ENCODE measurements around the gene PTPRN2. TPM values are rescaled to one million over a fixed set of nuclear protein-coding genes. Genes with fewer than 3 reads are reported as not detected.

PTPRN2 gene
- total RNA-seq, 2 experiments from 2014 or later: 0.70 TPM; not detected in 1

DNA sequence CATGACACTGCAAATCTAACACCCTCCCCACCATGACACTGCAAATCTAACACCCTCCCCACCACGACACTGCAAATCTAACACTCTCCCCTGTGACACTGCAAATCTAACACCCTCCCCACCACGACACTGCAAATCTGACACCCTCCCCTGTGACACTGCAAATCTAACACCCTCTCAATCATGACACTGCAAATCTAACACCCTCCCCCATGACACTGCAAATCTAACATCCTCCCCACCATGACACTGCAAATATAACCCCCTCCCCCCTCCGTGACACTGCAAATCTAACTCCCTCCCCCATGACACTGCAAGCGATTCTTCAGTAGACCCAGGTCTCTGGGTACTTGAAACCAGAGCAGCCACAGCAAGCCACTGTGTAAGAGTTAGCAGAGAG lies 646.4 kb downstream of the PTPRN2 start:
- no peak for TF ChIP-seq EZH2phosphoT487 (IDR thresholded peaks at IDR 0.05; ENCODE audit: borderline replicate concordance, low read depth, low read length)
- no peak for TF ChIP-seq CTCF (conservative IDR thresholded peaks at IDR 0.05; ENCODE audit: low read length)
- H3K79me2 ChIP-seq (ENCODE audit: insufficient read depth, low read depth, low read length): no peaks in the 10 kb centered on the region
- no peak overlapping the region for H3K4me3 ChIP-seq (ENCODE audit: low read depth, low read length, poor library complexity, severe bottlenecking)
- intact Hi-C loops (cut with micrococcal nuclease; ENCODE audit: unreplicated experiment): no loop called here
- DNase-seq (ENCODE audit: low spot score): no peak
- no peak overlapping the region for H2AFZ ChIP-seq (ENCODE audit: low read length)
- no peaks in the 10 kb centered on the region for H3K9me3 ChIP-seq (ENCODE audit: low read length)
- H3K4me2 ChIP-seq (ENCODE audit: low read length): no peak overlapping the region
- no peaks in the 10 kb centered on the region for H4K20me1 ChIP-seq (ENCODE audit: insufficient read depth, low read length)
- no peaks in the 10 kb centered on the region for H3K4me1 ChIP-seq (ENCODE audit: insufficient read depth, low read length, poor library complexity, severe bottlenecking)
- H3K27ac ChIP-seq (ENCODE audit: low read depth, low read length, poor library complexity, severe bottlenecking): no peak overlapping the region
- POLR2A ChIA-PET: no interaction called here
- H3K9me2 ChIP-seq (ENCODE audit: insufficient read depth, low read length): no peaks in the 10 kb centered on the region
- CTCF ChIA-PET (ENCODE audit: unreplicated experiment): no interaction called here
- H3K36me3 ChIP-seq (ENCODE audit: insufficient read depth, low read length): no peaks in the 10 kb centered on the region
- BruUV-seq (replicated peaks): no TSS peak

- CTCF ChIA-PET (ENCODE audit: unreplicated experiment): no interaction called here
- Histone ChIP-seq H3K79me2 (ENCODE audit: insufficient read depth, low read depth, low read length) (no peaks in the 10 kb centered on the region), H3K27ac (ENCODE audit: low read depth, low read length, poor library complexity, severe bottlenecking) (no peak overlapping the region), H3K9me2 (ENCODE audit: insufficient read depth, low read length) (no peaks in the 10 kb centered on the region), H3K4me2 (ENCODE audit: low read length) (no peak overlapping the region), H3K4me3 (ENCODE audit: low read depth, low read length, poor library complexity, severe bottlenecking) (no peak overlapping the region), H3K36me3 (ENCODE audit: insufficient read depth, low read length) (no peaks in the 10 kb centered on the region), H3K9me3 (ENCODE audit: low read length) (no peaks in the 10 kb centered on the region), H4K20me1 (ENCODE audit: insufficient read depth, low read length) (no peaks in the 10 kb centered on the region), H2AFZ (ENCODE audit: low read length) (no peak overlapping the region), H3K4me1 (ENCODE audit: insufficient read depth, low read length, poor library complexity, severe bottlenecking) (no peaks in the 10 kb centered on the region)
- POLR2A ChIA-PET: no interaction called here
- DNase-seq (ENCODE audit: low spot score): no peak
- BruUV-seq (replicated peaks): no TSS peak
- intact Hi-C loops (cut with micrococcal nuclease; ENCODE audit: unreplicated experiment): no loop called here
- TF ChIP-seq CTCF (conservative IDR thresholded peaks at IDR 0.05; ENCODE audit: low read length) (no peak), EZH2phosphoT487 (IDR thresholded peaks at IDR 0.05; ENCODE audit: borderline replicate concordance, low read depth, low read length) (no peak)
These were observed 647.1 kb downstream of the PTPRN2 start for GRCh38 chr7:157940497-157940896.

DNA sequence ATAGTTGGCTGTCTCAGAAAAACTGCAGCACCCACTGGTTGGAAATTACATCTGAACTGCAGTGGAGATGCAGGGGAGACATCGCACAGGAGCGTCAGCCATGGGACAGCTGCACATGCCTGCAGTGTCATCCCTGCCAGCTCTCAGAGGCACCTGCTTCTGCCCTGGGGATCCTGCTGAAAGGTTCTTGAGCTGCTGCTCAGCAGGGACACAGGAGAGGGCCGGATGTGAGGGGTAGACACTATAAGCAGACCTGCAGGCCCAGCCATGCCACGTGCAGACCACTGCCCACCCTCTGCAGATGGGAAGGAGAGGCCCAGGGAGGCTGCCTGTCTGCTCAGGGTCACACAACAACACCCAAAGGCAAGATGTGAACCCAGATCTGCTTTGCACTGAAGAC lies 649.4 kb downstream of the PTPRN2 start:
- intact Hi-C loops (cut with micrococcal nuclease; ENCODE audit: unreplicated experiment): no loop called here
- BruUV-seq (replicated peaks): no TSS peak
- DNase-seq (ENCODE audit: low spot score): no peak
- CTCF ChIA-PET (ENCODE audit: unreplicated experiment): no interaction called here
- POLR2A ChIA-PET: no interaction called here
- Histone ChIP-seq H2AFZ (ENCODE audit: low read length) (no peak overlapping the region), H3K36me3 (ENCODE audit: insufficient read depth, low read length) (no peaks in the 10 kb centered on the region), H3K9me3 (ENCODE audit: low read length) (no peaks in the 10 kb centered on the region), H4K20me1 (ENCODE audit: insufficient read depth, low read length) (no peaks in the 10 kb centered on the region), H3K79me2 (ENCODE audit: insufficient read depth, low read depth, low read length) (no peaks in the 10 kb centered on the region), H3K4me3 (ENCODE audit: low read depth, low read length, poor library complexity, severe bottlenecking) (no peak overlapping the region), H3K27ac (ENCODE audit: low read depth, low read length, poor library complexity, severe bottlenecking) (no peak overlapping the region), H3K9me2 (ENCODE audit: insufficient read depth, low read length) (no peaks in the 10 kb centered on the region), H3K4me1 (ENCODE audit: insufficient read depth, low read length, poor library complexity, severe bottlenecking) (no peaks in the 10 kb centered on the region), H3K4me2 (ENCODE audit: low read length) (no peak overlapping the region)
- TF ChIP-seq EZH2phosphoT487 (IDR thresholded peaks at IDR 0.05; ENCODE audit: borderline replicate concordance, low read depth, low read length) (no peak), CTCF (conservative IDR thresholded peaks at IDR 0.05; ENCODE audit: low read length) (no peak)

All from OCI-LY7 (cell line).